Nephron progenitor cell (in vitro differentiated cells): Measurements from ENCODE around the gene GORASP1.

Experiments
- DNase-seq: peaks from one replicate; pipeline ENCODE4 v3.0.0; 2021
- H3K27ac Mint-ChIP-seq: 2 replicates; pipeline ENCODE4 v1.8.0; 2021; ENCODE audit warnings: mild to moderate bottlenecking, moderate library complexity, mixed read lengths
- H3K27me3 Mint-ChIP-seq: 2 replicates; pipeline ENCODE4 v1.8.0; 2021; ENCODE audit warnings: mild to moderate bottlenecking, low read depth, mixed read lengths; ENCODE audit not compliant: poor library complexity
- H3K36me3 Mint-ChIP-seq: 2 replicates; pipeline ENCODE4 v1.8.0; 2021; ENCODE audit warnings: low read depth, mixed read lengths
- H3K4me1 Mint-ChIP-seq: 2 replicates; pipeline ENCODE4 v1.8.0; 2021; ENCODE audit warnings: mixed read lengths
- H3K4me3 Mint-ChIP-seq: 2 replicates; pipeline ENCODE4 v1.8.0; 2021; ENCODE audit warnings: mild to moderate bottlenecking, moderate library complexity, mixed read lengths
- H3K9me3 Mint-ChIP-seq: 2 replicates; pipeline ENCODE4 v1.8.0; 2021; ENCODE audit warnings: mild to moderate bottlenecking, moderate library complexity, mixed read lengths
- CTCF ChIP-seq: fragments of 200-600 bp; sonication (generic); IDR thresholded peaks from 2 replicates; pipeline ENCODE4 v1.5.0; 2021; ENCODE audit warnings: antibody characterized with exemption

GORASP1 gene

GRCh38 chr3:39142067-39142466, 34.6 kb upstream of the GORASP1 start:
- H3K27ac Mint-ChIP-seq, result no peak overlapping the region
- H3K36me3 Mint-ChIP-seq, result peaks cover 41% of the 10 kb centered on the region
- H3K4me3 Mint-ChIP-seq, result no peak overlapping the region
- H3K27me3 Mint-ChIP-seq, result peaks cover 3% of the 10 kb centered on the region
- TF ChIP-seq CTCF, result no peak
- no peak for DNase-seq
- H3K9me3 Mint-ChIP-seq, result no peaks in the 10 kb centered on the region
- H3K4me1 Mint-ChIP-seq, result peaks cover 30% of the 10 kb centered on the region

- Mint-ChIP-seq H3K27ac (peak overlapping the region; percentile 90), H3K4me3 (no peak overlapping the region), H3K9me3 (no peaks in the 10 kb centered on the region), H3K4me1 (peaks cover 23% of the 10 kb centered on the region), H3K27me3 (peaks cover 3% of the 10 kb centered on the region), H3K36me3 (peaks cover 41% of the 10 kb centered on the region)
- no peak for DNase-seq
- TF ChIP-seq CTCF, result no peak
Observed at GRCh38 chr3:39141171-39141995, 34.0 kb upstream of the GORASP1 start.

- no peak for DNase-seq
Observed at GRCh38 chr3:39140341-39140971, 33.0 kb upstream of the GORASP1 start.

GRCh38 chr3:39139442-39139841, 32.0 kb upstream of the GORASP1 start:
- peaks cover 3% of the 10 kb centered on the region for H3K27me3 Mint-ChIP-seq
- H3K4me3 Mint-ChIP-seq, result no peak overlapping the region
- peak overlapping the region; percentile 90 for H3K27ac Mint-ChIP-seq
- no peaks in the 10 kb centered on the region for H3K9me3 Mint-ChIP-seq
- H3K4me1 Mint-ChIP-seq, result peaks cover 6% of the 10 kb centered on the region
- H3K36me3 Mint-ChIP-seq, result peaks cover 30% of the 10 kb centered on the region
- DNase-seq, result no peak
- no peak for TF ChIP-seq CTCF

More at GRCh38 chr3:39140341-39140971, 33.0 kb upstream of the GORASP1 start:
- Mint-ChIP-seq H3K4me3 (no peak overlapping the region), H3K36me3 (peaks cover 37% of the 10 kb centered on the region), H3K4me1 (peaks cover 14% of the 10 kb centered on the region), H3K9me3 (no peaks in the 10 kb centered on the region), H3K27me3 (peaks cover 3% of the 10 kb centered on the region), H3K27ac (peak overlapping the region; percentile 90)
- no peak for TF ChIP-seq CTCF

GRCh38 chr3:39138804-39139415, 31.5 kb upstream of the GORASP1 start:
- H3K27ac Mint-ChIP-seq, result peak overlapping the region; percentile 75
- H3K36me3 Mint-ChIP-seq, result peaks cover 25% of the 10 kb centered on the region
- no peak for DNase-seq
- H3K4me3 Mint-ChIP-seq, result no peak overlapping the region
- H3K27me3 Mint-ChIP-seq, result peaks cover 3% of the 10 kb centered on the region
- H3K9me3 Mint-ChIP-seq, result no peaks in the 10 kb centered on the region
- H3K4me1 Mint-ChIP-seq, result peaks cover 5% of the 10 kb centered on the region
- no peak for TF ChIP-seq CTCF
